TTC549 (cell line): ENCODE data around the gene ATAD5.
"Not testable (repeated sequence)": the region's sequence is repeated elsewhere in the genome, so short reads cannot be mapped to it uniquely, and the experiment has no call there.

Experiments
- FAIRE-seq: peaks from 2 replicates; lab custom pipeline; 2012; peaks lifted over from hg19 to GRCh38; lab: Jason Lieb, UNC

Gene ATAD5

GRCh38 chr17:30831663-30832437 lies at the start of gene ATAD5:
Gene ATAD5 (plus strand): TSS chr17:30831966. CDS start chr17:30832348, 382 bp downstream.
- FAIRE-seq = peak; percentile 53

GRCh38 chr17:30782206-30782605 lies 49.6 kb upstream of the ATAD5 start:
- FAIRE-seq = no peak

GRCh38 chr17:30788918-30789317 lies 42.8 kb upstream of the ATAD5 start:
- FAIRE-seq = no peak

GRCh38 chr17:30790279-30790678 lies 41.5 kb upstream of the ATAD5 start:
- FAIRE-seq = no peak

- no peak for FAIRE-seq
Measured at GRCh38 chr17:30793282-30793977, 38.3 kb upstream of the ATAD5 start.

- no peak for FAIRE-seq
Measured at GRCh38 chr17:30794372-30794771, 37.4 kb upstream of the ATAD5 start.

GRCh38 chr17:30796016-30796415 lies 35.8 kb upstream of the ATAD5 start:
- no peak for FAIRE-seq

GRCh38 chr17:30801671-30802070 lies 30.1 kb upstream of the ATAD5 start:
- FAIRE-seq = no peak

- FAIRE-seq = no peak
Measured at GRCh38 chr17:30805944-30806456, 25.8 kb upstream of the ATAD5 start.

- no peak for FAIRE-seq
Measured at GRCh38 chr17:30807896-30808295, 23.9 kb upstream of the ATAD5 start.

GRCh38 chr17:30808785-30809286 lies 22.9 kb upstream of the ATAD5 start:
- no peak for FAIRE-seq

- no peak for FAIRE-seq
Measured at GRCh38 chr17:30809867-30810266, 21.9 kb upstream of the ATAD5 start.

- no peak for FAIRE-seq
Measured at GRCh38 chr17:30812218-30813177, 19.3 kb upstream of the ATAD5 start.

- FAIRE-seq = not testable (repeated sequence)
Measured at GRCh38 chr17:30814236-30814635, 17.5 kb upstream of the ATAD5 start.

- FAIRE-seq = not testable (repeated sequence)
Measured at GRCh38 chr17:30814860-30815259, 16.9 kb upstream of the ATAD5 start.

- FAIRE-seq = no peak
Measured at GRCh38 chr17:30816165-30816564, 15.6 kb upstream of the ATAD5 start.

- FAIRE-seq = no peak
Measured at GRCh38 chr17:30819971-30820705, 11.6 kb upstream of the ATAD5 start.

- FAIRE-seq = no peak
Measured at GRCh38 chr17:30821871-30822723, 9.7 kb upstream of the ATAD5 start.

GRCh38 chr17:30822919-30823318 lies 8.8 kb upstream of the ATAD5 start:
- not testable (repeated sequence) for FAIRE-seq

- no peak for FAIRE-seq
Measured at GRCh38 chr17:30823421-30823820, 8.3 kb upstream of the ATAD5 start.

GRCh38 chr17:30824002-30824355 lies 7.8 kb upstream of the ATAD5 start:
- FAIRE-seq = no peak
